ENCODE results near the gene TMEM17. TPM values are rescaled to one million over a fixed set of nuclear protein-coding genes. Genes with fewer than 3 reads are reported as not detected.

Gene TMEM17
- total RNA-seq, 4 donors from 2014 or later = 0.22 to 3.4 (median 2.0) TPM

DNA sequence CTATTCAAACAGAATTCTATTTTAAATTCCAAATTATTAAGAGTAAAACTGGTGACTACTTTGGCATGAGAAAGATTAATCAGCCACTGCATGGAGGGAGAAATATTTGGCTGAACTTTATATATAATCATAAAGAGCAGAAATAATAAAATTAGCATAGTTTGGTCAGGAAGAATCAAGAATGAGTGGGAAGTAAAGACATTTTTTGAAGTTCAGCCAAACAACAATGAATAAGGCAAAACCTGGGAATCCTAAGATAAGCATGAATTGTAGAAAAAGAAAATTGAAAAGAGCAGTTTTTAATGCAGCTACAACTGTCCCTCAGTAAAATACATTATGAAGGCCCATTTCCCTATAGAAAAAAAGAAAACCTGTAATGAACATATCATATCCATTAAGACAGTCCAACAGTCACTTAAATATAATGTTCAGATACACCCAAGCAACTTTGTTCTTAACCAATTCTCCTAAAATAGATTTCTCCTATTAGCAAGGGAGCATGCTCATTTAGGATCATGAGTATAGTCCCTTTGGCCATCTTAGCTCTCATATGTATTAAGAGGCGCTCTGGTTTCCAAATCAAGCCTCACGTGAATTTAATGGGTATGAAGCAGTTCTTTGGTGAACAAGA lies 6.5 kb downstream of the TMEM17 start:
- no peak for TF ChIP-seq POLR2AphosphoS5 (IDR thresholded peaks at IDR 0.05)
- TF ChIP-seq POLR2A (IDR thresholded peaks at IDR 0.05) = no peak
- no peak for TF ChIP-seq EP300 (IDR thresholded peaks at IDR 0.05)
- TF ChIP-seq, protein P1, sequence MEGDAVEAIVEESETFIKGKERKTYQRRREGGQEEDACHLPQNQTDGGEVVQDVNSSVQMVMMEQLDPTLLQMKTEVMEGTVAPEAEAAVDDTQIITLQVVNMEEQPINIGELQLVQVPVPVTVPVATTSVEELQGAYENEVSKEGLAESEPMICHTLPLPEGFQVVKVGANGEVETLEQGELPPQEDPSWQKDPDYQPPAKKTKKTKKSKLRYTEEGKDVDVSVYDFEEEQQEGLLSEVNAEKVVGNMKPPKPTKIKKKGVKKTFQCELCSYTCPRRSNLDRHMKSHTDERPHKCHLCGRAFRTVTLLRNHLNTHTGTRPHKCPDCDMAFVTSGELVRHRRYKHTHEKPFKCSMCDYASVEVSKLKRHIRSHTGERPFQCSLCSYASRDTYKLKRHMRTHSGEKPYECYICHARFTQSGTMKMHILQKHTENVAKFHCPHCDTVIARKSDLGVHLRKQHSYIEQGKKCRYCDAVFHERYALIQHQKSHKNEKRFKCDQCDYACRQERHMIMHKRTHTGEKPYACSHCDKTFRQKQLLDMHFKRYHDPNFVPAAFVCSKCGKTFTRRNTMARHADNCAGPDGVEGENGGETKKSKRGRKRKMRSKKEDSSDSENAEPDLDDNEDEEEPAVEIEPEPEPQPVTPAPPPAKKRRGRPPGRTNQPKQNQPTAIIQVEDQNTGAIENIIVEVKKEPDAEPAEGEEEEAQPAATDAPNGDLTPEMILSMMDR (IDR thresholded peaks at IDR 0.05) = no peak
- no peak overlapping the region for H3K27ac ChIP-seq
- H3K36me3 ChIP-seq = peaks cover 0 to 4% of the 10 kb centered on the region in 2 donors
- WGBS, 2 donors (ENCODE audit: low coverage in 1 of 2) = 60 to 100% methylated on average over 1 to 2 of the region's 2 CpGs
- no peak for ATAC-seq
- H3K4me1 ChIP-seq = peaks cover 0 to 10% (median 5%) of the 10 kb centered on the region in 3 donors
- H3K4me3 ChIP-seq = no peak overlapping the region
- no peaks in the 10 kb centered on the region for H3K27me3 ChIP-seq
- no peaks in the 10 kb centered on the region for H3K9me3 ChIP-seq

DNA sequence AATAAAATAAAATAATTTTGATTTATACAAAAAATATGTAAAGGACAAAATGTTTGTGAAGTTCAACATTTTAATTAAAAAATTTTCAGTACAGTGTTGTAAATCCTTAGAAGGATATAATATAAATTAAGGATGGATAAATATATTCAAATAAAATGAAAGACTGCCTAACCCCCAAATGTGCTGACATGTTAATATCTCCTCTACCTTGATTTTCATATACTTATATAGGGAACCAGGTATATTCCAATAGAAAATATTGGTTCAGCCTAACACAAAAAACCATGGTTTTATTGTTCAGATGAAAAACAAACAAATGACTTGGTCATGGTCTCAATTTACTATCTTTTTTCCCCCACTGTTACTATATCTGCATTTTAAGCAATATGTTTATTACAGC lies 7.3 kb downstream of the TMEM17 start:
- H3K27ac ChIP-seq = no peak overlapping the region
- peaks cover 0 to 4% of the 10 kb centered on the region in 2 donors for H3K36me3 ChIP-seq
- H3K9me3 ChIP-seq = no peaks in the 10 kb centered on the region
- no peaks in the 10 kb centered on the region for H3K27me3 ChIP-seq
- TF ChIP-seq EP300 (IDR thresholded peaks at IDR 0.05) (no peak), POLR2A (IDR thresholded peaks at IDR 0.05) (no peak), POLR2AphosphoS5 (IDR thresholded peaks at IDR 0.05) (no peak)
- TF ChIP-seq, protein P1 (IDR thresholded peaks at IDR 0.05) = no peak
- no peak for ATAC-seq
- H3K4me1 ChIP-seq = peaks cover 0 to 10% (median 5%) of the 10 kb centered on the region in 3 donors
- no peak overlapping the region for H3K4me3 ChIP-seq

DNA sequence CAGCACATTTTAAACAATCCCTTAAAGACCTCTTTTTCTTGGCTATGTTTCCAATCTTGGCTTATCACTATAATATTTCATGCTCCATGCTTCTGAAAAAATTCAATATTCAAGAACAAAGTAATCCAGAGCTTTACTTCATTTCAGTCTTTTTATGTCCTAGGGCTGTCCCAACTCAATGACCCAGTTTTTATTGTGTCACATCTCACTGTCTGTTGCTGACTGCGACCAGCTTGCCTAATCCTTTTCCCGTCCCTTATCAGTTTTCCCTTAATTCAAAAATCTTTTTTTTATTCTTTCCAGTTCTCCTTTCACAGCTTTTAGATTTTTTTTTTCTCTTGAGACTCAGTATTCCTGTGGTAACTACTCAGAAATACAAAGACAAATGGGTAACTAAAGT lies 10.2 kb downstream of the TMEM17 start:
- 25 to 35% methylated on average over 2 of the region's 2 CpGs for WGBS, 2 donors (ENCODE audit: low coverage in 1 of 2)
- H3K27me3 ChIP-seq = no peaks in the 10 kb centered on the region
- H3K9me3 ChIP-seq = no peaks in the 10 kb centered on the region
- H3K27ac ChIP-seq = no peak overlapping the region
- TF ChIP-seq POLR2A (IDR thresholded peaks at IDR 0.05) (no peak), EP300 (IDR thresholded peaks at IDR 0.05) (no peak), POLR2AphosphoS5 (IDR thresholded peaks at IDR 0.05) (no peak)
- TF ChIP-seq, protein P1 (IDR thresholded peaks at IDR 0.05) = no peak
- H3K36me3 ChIP-seq = no peaks in the 10 kb centered on the region
- no peak for ATAC-seq
- no peak overlapping the region for H3K4me3 ChIP-seq
- peaks cover 0 to 10% (median 5%) of the 10 kb centered on the region in 3 donors for H3K4me1 ChIP-seq

DNA sequence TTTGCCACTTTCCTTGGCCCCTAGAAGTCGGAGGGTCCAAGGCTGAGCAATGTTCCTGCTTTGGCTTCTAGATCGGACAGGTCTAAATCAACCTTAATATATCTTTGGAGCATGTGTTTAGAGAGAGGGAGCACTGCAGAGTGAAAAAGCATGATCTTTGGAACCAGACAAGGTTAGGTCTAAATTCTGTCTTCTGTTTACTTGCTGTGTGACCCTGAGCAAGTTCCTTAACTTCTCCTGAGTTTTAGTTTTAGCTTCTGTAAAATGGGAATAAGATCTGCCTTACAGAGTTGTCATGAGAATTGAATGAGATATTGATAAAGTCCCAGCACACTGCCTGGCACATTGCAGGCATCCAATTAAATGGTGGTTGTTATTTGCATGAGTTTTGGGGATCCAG lies 13.9 kb downstream of the TMEM17 start:
- H3K36me3 ChIP-seq = no peaks in the 10 kb centered on the region
- 45 to 96% methylated on average over 2 of the region's 2 CpGs for WGBS, 2 donors (ENCODE audit: low coverage in 1 of 2)
- H3K4me3 ChIP-seq = no peak overlapping the region
- no peaks in the 10 kb centered on the region for H3K9me3 ChIP-seq
- no peaks in the 10 kb centered on the region for H3K27me3 ChIP-seq
- H3K4me1 ChIP-seq = peaks cover 5 to 36% (median 8%) of the 10 kb centered on the region in 3 donors
- no peak overlapping the region for H3K27ac ChIP-seq
- TF ChIP-seq EP300 (IDR thresholded peaks at IDR 0.05) = no peak
- TF ChIP-seq POLR2A (IDR thresholded peaks at IDR 0.05) = no peak
- TF ChIP-seq POLR2AphosphoS5 (IDR thresholded peaks at IDR 0.05) = no peak
- TF ChIP-seq, protein P1 (IDR thresholded peaks at IDR 0.05) = no peak
- no peak for ATAC-seq

DNA sequence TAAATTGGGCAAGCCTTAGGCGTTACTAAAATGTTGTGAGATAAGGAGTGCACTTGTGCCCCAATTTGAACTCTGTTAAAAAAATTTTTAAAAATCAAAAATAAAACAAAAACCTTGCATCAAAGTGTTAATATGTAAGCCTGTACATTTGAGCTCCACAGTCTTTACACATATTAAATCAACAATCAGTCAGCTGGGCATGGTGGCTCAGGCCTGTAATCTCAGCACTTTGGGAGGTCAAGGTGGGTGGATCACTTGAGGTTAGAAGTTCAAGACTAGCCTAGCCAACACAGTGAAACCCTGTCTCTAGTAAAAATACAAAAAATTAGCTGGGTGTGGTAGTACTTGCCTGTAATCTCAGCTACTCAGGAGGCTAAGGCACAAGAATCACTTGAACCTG lies 16.3 kb downstream of the TMEM17 start:
- no peak for TF ChIP-seq POLR2A (IDR thresholded peaks at IDR 0.05)
- no peak for TF ChIP-seq POLR2AphosphoS5 (IDR thresholded peaks at IDR 0.05)
- Histone ChIP-seq H3K36me3 (no peaks in the 10 kb centered on the region), H3K27ac (peak overlapping the region in 1 of 4 donors; percentile 2), H3K4me1 (peaks cover 5 to 48% (median 18%) of the 10 kb centered on the region in 3 donors), H3K4me3 (no peak overlapping the region), H3K27me3 (no peaks in the 10 kb centered on the region), H3K9me3 (no peaks in the 10 kb centered on the region)
- 42 to 67% methylated on average over 1 of the region's 1 CpG for WGBS, 2 donors (ENCODE audit: low coverage in 1 of 2)
- no peak for ATAC-seq

Measured in gastroesophageal sphincter (tissue), 4 donors.